COLO668 (cell line): ENCODE results near the gene FRMD8.

Source experiments
- DNase-seq: peaks from one replicate; lab custom pipeline; 2025; ENCODE audit not compliant: unreplicated experiment; lab: John Stamatoyannopoulos, UW

The FRMD8 gene

DNA sequence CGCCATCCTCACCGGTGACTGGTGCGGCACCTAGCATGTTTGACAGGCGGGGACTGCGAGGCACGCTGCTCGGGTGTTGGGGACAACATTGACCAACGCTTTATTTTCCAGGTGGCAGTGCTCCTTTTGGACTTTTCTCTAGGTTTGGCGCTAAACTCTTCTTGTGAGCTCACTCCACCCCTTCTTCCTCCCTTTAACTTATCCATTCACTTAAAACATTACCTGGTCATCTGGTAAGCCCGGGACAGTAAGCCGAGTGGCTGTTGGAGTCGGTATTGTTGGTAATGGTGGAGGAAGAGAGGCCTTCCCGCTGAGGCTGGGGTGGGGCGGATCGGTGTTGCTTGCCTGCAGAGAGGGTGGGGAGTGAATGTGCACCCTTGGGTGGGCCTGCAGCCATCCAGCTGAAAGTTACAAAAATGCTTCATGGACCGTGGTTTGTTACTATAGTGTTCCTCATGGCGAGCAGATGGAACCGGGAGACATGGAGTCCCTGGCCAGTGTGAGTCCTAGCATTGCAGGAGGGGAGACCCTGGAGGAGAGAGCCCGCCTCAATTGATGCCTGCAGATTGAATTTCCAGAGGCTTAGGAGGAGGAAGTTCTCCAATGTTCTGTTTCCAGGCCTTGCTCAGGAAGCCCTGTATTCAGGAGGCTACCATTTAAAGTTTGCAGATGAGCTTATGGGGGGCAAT lies 37.2 kb downstream of the FRMD8 start:
- DNase-seq: no peak

DNA sequence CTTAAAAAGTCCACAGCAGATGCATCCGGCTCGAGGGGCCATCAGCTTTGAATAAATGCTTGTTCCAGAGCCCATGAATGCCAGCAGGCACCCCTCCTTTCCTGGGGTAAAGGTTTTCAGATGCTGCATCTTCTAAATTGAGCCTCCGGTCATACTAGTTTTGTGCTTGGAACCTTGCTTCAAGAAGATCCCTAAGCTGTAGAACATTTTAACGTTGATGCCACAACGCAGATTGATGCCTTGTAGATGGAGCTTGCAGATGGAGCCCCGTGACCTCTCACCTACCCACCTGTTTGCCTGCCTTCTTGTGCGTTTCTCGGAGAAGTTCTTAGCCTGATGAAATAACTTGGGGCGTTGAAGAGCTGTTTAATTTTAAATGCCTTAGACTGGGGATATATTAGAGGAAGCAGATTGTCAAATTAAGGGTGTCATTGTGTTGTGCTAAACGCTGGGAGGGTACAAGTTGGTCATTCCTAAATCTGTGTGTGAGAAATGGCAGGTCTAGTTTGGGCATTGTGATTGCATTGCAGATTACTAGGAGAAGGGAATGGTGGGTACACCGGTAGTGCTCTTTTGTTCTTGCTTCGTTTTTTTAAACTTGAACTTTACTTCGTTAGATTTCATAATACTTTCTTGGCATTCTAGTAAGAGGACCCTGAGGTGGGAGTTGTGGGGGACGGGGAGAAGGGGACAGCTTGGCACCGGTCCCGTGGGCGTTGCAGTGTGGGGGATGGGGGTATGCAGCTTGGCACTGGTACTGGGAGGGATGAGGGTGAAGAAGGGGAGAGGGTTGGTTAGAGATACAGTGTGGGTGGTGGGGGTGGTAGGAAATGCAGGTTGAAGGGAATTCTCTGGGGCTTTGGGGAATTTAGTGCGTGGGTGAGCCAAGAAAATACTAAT lies 38.0 kb downstream of the FRMD8 start:
- no peak for DNase-seq

DNA sequence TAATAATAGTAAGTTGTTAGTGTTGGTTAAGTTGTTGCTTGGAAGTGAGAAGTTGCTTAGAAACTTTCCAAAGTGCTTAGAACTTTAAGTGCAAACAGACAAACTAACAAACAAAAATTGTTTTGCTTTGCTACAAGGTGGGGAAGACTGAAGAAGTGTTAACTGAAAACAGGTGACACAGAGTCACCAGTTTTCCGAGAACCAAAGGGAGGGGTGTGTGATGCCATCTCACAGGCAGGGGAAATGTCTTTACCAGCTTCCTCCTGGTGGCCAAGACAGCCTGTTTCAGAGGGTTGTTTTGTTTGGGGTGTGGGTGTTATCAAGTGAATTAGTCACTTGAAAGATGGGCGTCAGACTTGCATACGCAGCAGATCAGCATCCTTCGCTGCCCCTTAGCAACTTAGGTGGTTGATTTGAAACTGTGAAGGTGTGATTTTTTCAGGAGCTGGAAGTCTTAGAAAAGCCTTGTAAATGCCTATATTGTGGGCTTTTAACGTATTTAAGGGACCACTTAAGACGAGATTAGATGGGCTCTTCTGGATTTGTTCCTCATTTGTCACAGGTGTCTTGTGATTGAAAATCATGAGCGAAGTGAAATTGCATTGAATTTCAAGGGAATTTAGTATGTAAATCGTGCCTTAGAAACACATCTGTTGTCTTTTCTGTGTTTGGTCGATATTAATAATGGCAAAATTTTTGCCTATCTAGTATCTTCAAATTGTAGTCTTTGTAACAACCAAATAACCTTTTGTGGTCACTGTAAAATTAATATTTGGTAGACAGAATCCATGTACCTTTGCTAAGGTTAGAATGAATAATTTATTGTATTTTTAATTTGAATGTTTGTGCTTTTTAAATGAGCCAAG lies 38.9 kb downstream of the FRMD8 start:
- DNase-seq: no peak

DNA sequence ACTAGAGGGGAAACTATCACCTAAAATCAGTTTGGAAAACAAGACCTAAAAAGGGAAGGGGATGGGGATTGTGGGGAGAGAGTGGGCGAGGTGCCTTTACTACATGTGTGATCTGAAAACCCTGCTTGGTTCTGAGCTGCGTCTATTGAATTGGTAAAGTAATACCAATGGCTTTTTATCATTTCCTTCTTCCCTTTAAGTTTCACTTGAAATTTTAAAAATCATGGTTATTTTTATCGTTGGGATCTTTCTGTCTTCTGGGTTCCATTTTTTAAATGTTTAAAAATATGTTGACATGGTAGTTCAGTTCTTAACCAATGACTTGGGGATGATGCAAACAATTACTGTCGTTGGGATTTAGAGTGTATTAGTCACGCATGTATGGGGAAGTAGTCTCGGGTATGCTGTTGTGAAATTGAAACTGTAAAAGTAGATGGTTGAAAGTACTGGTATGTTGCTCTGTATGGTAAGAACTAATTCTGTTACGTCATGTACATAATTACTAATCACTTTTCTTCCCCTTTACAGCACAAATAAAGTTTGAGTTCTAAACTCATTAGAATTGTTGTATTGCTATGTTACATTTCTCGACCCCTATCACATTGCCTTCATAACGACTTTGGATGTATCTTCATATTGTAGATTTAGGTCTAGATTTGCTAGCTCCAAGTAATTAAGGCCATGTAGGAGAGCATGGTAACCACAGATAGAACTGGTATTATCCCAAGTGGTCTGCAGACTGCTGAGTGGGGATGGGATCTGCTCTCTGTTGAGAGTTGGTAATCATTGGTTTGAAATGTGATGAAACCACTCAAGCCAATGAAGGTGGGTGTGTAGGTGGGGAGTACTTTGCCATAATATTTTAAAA lies 39.8 kb downstream of the FRMD8 start:
- DNase-seq: no peak

DNA sequence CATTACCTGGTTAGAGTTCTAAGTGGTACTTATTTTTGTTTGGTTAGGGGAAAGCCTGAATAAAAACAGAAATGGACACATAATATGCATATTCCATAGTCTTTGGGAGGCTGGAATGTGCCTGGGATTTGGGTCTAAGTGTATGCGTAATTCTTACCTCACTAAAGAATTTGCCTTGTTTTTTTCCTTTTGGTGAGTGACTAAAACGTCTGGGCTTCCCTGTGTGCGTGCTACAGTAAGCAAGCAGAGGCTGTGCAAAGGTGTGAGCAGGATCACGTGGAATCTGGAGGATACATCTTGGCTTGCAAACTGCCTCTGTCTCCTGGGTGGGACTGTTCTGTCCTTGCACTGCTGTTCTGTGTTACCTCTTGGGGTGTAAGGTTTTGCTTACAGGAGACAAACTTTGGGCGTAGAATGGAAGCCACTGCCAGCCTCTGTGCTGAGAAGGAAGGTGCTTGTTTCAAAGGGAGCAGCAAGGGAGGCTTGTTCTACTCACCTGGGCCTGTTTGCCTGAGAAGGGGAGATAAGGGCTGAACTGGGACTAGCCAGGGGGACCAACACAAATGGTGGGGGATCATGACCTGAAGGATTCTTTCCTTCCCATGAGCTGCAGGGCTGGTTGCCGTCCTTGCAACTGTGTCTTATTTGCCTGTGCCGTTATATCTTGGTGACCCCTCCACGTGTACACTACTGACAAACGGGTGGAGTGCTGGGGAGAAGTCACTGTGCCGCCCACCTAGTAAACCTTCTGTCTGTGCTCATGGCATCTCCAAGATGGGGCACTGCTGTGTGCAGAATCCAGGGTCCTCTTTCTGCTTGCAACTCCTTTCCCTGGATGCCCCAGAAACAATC lies 40.6 kb downstream of the FRMD8 start:
- no peak for DNase-seq

DNA sequence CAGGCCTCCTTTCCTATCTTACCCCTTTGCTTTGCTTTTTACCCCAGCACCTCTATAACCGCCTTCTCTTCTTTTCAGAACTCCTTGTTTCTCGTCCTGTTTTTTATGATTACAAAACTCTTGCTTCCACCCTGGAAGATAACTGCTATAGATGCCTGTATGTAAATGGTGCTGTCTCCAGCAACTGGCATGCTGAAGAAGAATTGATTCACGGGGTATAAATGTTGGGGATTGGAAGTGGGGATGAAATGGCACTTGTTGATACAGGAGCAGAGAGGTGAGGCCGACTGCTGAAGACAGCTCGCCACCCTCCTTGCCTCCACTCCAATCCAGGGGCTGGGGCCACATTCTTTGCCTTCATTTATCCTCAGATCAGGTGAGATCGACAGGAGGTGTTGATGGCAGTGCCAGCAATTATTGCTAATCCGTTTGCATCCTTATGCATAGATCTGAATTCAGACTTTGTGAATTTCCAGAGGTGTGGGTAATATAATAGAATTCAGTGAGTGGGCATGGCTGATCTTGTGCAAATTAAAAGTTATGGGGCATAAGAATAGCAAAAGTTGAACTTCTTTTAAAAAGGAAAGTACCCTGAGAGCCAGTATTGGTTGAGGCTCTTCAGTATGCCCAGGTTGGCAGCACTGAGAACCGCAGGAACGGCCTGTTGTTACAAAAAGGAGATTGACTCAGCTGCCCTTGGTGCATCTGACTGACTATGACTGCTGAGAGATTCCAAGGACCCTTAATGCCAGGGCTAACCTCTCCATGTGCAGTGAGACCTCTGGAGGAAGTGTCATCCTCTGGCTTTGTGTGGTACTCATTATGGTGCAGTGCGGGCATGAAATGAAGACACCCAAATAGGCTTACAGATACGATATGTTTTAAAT lies 41.5 kb downstream of the FRMD8 start:
- no peak for DNase-seq

DNA sequence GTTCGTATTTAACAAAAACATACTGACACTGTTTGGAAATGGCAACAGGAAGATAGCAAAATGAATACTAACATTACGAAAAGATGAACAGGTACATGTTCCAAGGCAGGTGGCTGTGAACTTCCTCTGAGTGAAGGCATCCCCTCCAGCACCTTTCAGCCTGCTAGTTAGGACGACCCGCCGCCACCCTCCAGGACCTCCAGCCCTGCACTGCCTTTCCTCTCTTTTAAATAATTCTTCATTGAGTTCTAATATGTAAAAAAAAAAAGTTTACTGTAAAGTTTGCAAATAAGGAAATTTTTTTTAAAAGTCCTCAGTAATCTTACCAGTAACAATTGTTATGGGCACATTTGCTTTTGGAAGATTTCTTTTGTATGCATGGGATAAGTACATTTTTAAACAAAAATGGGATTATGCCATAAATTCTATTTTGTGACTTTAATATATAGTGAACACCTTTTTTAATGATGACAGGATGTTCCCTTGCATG lies 42.2 kb downstream of the FRMD8 start:
- DNase-seq: no peak

DNA sequence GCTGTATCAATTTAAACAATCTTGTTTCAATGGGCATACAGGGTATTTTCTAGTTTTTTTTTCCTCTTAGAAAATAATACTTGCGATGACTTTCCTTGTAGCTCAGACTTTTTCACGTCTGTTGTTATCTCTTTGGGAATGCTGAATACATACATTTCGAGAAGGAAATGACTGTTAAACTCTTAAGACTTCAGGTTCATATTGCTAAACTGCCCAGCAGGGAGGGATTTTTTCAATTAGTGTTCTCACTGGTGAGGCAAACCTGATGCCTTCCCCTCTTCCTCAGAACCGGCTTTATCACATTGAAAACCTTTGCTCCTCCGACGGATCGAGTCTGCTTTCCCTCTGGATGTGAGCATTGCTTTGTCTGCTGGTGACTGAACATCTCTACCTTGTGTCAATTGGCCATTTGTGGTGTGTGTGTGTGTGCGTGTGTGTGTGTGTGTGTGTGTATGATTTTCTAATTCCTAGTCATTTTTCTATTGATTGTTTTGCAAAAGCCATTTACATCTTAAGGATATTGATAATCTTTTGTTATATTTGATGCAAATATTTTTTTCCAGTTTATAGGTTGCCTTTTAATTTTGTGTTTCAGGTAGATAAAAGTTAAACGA lies 42.7 kb downstream of the FRMD8 start:
- no peak for DNase-seq

DNA sequence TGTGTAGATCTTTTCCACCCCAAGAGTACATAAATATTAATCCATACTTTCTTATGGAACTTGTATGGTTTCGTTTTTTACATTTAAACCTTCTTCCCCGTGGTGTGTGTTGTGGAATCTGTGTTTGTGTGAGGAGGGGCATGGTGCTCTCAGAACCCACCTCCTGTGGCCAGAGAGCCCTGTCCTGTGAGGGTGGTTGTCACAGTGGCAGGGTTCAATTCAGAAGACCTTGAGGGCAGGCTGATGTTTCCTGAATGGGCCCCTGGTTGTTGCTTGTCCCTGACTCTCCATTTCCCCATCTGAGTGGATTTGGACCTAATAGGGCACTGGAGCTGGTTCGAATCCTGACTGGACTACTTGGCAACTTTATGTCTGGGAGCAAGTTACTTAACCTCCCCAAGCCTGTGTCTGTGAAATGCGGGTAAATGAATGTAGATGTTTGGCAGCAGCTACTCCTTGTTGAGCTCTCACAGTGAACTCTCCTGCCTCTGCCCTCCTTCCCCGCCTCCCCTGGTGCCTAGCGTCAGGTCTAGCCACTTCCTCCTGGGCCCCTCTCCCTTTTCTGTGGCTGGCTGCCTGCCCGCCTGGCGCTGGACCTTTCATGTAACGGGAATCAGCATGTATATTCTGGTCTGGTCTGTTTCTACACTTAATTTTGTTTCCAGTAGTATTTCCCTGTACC lies 43.4 kb downstream of the FRMD8 start:
- DNase-seq: no peak

DNA sequence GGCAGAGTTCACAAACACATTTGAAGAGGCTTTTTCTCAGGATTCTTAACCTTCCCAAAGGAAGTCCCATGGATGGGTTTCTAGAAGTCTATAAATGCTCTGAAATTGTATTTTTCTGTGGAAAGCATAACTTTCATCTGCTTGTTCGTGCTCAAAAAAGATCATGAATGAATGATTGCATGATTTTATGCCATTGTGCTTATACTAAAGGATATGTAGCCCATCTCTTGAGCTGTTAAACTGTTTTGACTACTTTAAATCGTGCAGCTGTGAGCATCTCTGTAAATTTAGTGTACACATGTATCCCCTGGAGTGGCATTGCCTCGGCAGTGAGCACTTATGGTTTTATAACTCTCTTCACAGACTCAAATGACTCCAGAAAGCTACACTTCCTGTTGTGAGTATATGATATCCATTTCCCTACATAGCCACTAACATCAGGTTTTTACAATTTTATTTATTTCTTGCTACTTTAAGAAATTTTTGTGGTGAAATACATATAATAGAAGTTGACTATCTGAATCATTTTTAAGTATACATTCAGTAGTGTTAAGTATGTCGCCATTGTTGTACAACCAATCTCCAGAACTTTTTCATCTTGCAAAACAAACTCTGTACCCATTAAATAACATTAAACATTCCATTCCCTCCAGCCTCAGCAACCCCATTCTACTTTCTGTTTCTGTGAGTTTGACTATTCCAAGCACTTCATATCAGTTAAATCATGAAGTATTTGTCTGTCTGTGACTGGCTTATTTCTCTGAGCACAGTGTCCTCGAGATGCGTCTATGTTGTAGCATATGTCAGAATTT lies 44.2 kb downstream of the FRMD8 start:
- DNase-seq: no peak

DNA sequence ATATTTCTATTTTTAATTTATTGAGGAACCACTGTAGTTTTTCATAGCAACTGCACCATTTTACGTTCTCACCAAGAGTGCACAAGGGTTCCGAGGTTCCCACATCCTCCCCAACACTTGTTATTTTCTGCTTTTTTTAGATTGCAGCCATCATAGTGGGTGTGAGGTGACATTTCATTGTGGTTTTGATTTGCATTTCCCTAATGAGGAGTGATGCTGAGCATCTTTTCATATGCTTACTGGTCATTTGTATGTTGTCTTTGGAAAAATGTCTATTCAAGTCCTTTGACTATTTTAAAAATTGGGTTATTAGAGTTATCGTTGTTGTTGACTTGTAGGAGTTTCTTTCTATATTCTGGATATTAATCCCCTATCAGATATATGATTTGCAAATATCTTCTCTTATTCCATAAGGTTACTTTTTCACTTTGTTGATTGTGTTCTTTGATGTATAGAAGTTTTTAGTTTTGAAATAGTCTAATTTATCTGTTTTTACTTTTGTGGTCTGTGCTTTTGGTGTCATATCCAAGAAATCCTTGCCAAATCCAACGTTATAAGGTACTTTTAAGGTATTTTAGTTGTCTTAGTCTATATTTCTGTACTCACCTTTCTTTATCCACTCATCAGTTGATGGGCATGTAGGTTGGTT lies 45.1 kb downstream of the FRMD8 start:
- no peak for DNase-seq

DNA sequence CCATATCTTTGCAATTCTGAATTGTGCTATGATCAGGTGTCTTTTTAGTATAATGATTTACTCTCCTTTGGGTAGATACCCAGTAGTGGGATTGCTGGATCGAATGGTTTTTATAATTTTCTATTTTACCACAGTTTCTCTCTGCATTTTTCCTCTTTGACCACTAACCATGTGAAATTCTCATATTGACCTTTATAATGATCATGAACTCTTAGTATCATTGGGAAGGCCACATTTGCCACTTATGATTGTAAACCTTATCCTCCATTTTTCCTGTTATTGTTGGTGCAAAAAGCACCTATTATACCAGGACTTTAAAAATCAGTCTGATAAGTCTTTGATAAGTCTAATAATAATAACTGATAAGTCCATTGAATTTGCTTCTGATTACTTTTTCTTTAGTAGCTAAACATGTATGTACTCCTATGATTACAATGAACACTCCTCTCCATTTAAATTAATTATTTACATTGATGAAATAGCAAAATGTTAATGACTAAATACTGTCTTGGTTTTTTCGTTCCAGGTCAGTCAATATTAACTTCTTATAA lies 45.7 kb downstream of the FRMD8 start:
- no peak for DNase-seq

DNA sequence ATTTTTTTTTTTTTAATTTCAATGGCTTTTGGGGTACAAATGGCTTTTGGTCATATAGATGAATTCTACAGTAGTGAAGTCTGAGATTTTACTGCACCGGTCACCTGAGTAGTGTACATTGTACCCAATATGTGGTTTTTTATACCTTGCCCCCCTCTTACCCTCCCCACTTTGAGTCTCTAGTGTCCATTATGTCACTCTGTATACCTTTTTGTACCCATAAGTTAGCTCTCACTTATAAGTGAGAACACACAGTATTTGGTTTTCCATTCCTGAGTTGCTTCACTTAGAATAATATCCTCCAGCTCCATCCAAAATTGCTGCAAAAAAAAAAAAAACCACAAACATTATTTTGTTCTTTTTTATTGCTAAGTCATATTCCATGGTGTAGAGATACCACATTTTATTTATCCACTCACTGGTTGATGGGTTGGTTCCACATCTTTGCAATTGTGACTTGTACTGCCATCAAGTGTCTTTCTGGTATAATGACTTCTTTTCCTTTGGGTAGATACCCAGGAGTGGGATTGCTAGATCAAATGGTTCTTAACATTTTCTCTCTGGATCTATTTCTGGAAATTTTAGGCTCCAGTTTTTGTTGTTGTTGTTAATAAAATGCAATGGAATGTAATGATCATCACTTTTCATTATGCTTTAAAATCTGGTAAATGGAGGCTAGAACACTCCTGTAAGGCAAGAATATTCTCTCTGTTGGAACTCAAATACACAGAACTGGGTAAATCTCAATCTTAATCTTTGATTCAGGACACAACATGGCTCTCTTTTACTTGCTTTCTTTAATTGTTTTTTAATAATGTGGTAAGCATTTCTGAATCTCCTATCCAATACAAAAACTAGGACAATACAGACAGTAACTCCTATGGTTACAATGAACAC lies 46.5 kb downstream of the FRMD8 start:
- no peak for DNase-seq

DNA sequence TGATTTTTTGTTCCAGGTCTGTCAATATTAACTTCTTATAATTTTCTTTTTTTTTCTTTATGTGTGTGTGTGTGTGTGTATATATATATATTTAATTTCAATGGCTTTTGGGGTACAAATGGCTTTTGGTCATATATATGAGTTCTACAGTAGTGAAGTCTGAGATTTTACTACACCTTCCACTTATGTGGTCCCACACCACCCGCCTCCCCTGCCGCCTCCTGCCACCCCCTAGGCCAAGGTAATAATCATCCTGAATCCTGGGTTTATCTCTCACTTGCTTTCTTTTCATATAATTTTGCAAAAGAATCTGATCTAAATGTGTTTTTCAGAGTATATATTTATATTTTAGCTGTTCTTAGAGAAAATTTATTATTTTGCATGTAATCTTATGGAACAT lies 47.2 kb downstream of the FRMD8 start:
- DNase-seq: no peak
